GM03348 (cell line): ENCODE data around the gene CLDN20.
"Not testable (repeated sequence)": the region's sequence is repeated elsewhere in the genome, so short reads cannot be mapped to it uniquely, and the experiment has no call there.

Source experiments
- DNase-seq: peaks from one replicate; pipeline ENCODE4 v3.0.0; 2012; ENCODE audit warnings: low spot score

CLDN20 gene, protein sequence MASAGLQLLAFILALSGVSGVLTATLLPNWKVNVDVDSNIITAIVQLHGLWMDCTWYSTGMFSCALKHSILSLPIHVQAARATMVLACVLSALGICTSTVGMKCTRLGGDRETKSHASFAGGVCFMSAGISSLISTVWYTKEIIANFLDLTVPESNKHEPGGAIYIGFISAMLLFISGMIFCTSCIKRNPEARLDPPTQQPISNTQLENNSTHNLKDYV

DNA sequence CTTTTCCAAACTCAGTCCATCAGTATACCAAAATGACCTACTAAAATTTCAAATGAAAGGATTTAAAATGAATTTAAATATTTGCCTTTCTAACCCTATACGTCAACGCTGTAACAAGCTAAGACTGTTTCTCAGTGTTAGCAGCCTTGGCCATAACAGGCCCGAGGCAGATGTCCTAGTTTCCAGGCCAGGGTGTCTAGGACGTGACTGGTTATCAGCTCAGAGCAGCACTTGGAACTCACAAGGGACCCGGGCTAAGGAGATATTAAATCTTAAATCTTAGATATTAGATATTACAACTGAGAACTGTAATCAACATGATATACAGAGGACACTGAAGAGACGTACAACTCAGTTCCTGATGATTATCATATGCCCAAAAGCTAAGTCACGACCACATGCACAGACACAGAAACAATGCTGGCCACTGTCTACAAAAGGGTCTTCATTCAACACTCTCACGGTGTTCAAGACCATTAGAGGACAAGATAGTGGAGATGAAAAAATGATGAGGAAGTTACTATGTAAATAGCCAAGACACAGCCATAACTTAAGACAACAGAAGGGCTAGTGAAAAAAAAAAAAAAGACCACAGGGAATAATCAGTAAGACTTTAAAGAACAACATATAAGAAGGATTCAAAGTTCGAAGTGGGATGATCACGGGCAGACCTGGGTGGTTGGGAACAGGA, at the start of gene CLDN20:
CLDN20 (plus strand) TSS at position 641 of the 691 bp plus-strand sequence. CDS start 11,707 bp downstream, outside the sequence.
- DNase-seq, result no peak

DNA sequence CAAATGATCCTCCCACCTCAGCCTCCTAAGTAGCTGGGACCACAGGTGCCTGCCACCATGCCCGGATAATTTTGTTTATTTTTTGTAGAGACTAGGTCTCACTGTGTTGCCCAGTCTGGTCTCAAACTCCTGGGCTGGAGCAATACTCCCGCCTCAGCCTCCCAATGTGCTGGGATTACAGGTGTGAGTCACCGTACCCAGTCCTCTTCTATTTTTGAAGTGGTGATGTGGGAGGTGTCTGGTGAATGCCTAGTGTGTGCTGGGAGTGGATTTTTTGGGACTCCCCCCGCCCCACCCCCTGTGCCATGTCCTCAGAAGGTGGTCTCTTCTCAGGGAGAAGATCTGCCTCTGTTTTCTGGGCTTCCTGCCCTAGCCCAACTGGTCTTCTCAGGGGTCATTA, 47.9 kb upstream of the CLDN20 start:
- no peak for DNase-seq

DNA sequence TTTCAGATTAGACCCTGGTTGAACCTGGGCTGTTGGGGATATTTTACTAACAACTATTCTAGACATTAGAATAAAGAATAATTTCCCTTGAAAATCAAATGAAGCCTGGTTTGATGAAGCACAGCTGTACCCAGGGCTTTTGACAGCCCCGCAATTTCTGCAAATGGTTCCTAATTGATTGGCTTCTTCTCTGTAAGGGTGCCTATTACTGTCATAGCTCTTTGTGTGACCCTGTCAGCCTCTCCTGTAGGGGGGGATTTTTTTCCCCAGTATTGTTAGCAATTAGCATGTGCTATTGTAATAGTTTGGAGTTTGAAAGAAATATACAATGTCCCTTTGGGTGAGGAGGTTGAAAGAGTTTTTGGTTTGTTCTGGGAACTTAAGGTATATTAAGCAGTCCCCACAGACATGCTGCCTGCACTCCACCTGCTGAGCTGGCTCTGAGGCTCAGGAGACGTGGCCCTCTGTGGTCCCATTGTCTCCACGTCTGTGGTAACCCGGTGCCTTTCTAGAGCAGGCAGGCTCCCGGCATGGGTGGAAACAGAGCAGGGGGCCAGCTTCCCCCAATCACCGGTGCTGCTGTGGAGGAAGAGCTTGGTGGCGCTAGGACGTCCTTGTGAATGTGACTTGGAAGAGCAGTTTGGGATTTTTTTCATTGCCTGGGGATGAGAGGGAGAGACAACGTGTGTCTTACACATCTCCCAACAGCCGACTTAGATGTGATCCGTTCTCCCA, 47.3 kb upstream of the CLDN20 start:
- no peak for DNase-seq

DNA sequence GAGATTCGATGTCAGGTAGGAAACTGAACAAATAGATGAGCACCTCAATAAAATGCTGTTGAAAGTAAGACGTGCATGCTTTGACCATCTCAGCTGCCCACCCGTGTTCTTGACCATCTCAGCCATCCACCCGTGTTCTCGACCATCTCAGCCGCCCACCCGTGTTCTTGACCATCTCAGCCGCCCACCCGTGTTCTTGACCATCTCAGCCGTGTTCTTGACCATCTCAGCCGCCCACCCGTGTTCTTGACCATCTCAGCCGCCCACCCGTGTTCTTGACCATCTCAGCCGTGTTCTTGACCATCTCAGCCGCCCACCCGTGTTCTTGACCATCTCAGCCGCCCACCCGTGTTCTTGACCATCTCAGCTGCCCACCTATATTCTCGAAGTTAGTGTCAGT, 45.1 kb upstream of the CLDN20 start:
- DNase-seq, result not testable (repeated sequence)

DNA sequence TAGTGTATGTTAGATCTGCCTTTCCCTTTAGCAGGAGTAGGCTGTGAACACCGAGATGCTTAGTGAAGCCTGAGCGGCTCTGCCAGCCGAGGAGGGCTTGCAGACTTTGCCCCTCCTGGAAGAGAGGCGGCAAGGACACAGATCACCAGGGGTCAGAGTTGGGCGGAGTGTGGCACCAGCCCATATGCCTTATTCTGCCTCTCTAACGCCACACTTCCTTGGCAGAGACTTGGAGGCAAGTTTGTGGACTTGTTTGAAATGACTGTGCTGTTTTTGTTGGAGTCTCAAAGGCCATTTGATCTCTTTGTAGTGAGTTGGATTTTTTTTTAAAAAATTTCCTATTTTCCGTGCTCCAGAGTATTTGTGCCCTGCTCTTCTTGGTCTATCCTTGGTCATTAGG, 44.5 kb upstream of the CLDN20 start:
- no peak for DNase-seq

DNA sequence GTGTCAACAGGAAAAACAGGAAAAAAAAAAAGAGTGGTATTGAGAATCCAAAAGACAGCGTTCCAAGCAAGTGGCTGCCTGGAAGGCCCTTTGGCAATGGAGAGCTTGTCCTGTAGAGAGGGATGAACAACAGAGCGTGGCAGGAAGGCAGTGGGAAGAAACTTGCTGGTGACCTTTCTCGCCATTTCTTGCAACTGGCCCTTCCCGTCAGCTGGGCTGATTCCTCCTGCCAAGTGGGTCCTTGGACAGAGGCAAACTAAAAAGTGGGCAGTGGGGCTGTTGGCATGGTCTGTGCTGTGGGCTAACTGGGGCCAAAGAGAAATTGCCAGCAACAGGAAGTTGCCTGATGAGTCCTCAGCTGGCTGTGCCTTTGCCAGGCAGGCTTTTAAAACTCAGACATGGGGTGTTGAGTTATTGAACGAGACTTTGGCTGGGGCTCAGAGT, 43.9 kb upstream of the CLDN20 start:
- DNase-seq, result peak; percentile 47

DNA sequence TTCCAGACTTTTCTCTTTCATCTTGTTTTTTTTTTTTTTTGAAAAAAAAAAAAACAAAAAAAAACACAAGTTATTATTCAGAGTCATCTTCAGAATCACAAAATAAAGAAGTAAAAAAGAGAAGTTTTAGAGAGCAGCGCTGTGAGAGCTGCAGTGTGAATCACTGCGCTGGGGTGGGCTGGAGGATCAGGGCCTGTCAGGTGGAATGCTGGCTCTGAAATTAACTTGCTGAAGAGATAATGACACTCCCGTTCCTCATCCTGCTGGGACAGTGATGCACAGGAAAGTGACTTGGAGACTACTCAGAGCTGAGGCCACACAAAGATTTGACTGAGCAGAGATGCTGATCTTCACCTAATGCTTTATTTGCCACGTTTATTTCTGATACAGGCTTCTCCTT, 42.7 kb upstream of the CLDN20 start:
- DNase-seq, result no peak

DNA sequence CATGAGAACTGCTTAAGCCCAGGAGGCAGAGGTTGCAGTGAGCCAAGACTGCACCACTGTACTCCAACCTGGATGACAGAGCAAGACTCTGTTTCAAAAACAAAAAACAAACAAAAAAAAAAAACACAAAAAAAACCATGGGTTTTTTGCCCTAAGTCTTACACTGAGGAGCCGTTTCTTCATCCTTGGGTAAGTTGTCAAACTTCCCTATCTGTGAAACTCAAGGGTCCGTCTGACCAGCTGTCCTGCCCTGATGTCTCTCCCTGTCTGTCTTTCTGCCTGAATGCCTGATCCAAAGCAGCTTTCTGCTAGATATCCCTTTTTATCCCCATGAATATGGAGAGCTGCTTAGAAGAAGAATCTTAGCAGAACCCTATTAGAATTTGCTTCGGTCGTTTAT, 41.3 kb upstream of the CLDN20 start:
- no peak for DNase-seq

DNA sequence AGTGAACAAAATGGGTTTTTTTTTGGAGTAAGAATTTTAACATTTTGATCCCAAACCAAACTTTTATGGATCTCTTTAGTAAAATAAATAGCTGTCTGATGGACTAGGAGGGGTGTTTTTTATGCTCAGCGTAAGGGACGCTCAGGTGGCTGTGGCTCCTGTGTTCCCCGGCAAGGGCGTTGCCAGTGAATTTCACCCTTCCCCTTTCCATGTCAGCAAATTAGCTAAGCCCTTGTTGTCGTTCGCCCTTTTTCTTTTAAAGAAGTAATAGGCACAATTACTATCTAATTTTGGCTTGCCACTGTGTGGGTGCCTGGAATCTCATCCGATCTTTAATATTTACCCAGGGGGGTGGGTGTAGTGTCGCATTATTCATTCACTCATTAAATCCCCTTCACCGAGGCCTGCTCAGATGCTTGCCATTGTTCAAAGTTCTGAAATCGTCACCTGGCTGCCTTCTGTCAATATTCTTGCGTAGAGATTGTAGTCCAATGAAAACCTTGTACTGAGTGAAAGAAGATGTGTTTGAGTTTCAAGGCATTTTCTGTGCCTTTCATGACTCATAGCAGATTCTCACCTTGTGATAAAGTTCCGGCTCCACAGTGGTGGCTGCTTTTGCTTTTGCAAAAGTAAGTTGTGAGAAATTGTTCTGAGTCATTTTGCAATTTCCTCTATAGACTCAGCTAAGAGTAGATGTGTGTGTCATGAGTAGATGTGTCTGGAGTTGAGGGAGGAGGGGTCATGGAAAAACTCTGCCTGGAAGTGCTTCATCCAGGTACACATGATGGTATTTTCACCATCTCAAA, 40.0 kb upstream of the CLDN20 start:
- peak; percentile 68 for DNase-seq

DNA sequence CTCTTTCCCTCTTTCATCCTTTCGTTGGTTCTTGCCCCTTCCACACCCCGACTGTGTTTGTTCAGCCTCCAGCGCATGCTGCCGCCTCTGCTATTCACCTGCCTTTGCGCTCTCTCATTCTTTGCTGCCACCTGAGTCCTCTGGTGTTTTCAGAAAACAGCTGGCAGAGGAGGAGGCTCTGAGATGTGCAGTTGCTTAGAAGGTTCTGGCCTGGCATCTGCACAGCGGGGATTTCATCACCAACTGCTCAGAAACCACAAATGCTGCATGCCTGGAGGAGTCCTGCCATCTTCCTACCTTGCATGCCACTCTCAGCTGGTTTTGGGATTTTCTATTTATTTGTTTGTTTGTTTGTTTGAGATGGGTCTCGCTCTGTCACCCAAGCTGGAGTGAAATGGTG, 39.2 kb upstream of the CLDN20 start:
- DNase-seq, result no peak

DNA sequence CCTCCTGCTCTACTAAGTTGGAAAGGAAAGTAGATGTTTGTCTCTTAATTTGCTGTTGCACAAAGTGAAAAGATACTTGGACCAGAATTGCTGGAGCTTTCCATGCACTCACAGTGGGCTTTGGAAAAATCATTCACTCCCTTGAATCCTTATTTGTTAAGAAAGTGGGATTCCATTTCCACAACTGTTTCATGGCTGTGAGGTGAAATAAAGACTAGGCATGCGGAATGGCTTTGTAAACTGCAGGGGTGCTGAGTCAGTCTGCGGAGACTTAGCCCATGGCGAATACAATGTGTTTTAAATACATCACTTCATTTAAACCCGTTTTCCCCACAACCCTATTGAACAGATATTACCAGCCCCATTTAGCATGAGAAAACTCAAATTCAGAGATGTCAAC, 36.8 kb upstream of the CLDN20 start:
- DNase-seq, result no peak

DNA sequence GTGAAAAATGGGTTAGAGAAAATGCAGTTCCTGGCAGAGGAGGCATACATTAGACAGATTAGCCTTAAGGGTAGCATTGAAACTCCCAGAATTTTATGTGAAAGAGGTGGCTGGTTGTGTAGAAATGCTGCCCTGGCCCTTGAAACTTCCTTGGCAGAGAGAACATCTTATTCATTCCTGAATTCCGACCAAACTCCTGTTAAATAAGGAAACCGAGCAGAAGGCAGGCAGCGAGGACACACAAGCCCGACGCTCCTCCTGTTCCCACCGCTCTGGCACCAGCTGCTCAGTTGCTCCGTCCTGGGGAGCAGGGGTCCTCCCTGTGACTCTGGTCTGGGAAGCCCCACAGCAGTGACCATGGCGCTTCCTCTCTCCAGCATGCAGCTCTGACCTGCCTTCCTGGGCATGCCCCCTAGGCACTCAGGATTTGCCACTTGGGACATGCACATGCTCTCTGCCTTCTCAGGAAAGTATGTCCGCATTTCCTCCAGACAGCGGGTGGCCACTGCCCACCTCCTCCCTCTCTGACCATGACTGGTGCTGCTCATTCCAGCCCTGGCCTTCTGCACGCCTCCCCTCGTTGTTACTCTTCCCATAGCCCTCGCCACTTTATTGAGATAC, 35.2 kb upstream of the CLDN20 start:
- DNase-seq, result peak; percentile 70

DNA sequence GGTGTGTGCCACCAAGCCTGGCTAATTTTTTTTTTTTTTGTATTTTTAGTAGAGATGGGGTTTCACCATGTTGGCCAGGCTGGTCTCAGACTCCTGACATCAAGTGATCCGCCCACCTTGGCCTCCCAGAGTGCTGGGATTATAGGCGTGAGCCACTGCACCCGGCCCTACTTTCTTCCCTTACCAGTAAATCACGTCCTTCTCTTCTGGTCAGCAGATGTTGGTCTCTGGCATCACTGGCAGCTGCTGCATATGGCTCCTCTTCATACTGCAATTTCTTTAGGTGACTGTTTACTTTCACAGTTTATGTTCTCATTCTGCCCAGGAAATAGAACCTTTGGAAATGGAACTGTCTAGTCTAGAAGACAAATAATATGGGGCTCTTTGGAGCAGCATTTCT, 32.8 kb upstream of the CLDN20 start:
- DNase-seq, result not testable (repeated sequence)

DNA sequence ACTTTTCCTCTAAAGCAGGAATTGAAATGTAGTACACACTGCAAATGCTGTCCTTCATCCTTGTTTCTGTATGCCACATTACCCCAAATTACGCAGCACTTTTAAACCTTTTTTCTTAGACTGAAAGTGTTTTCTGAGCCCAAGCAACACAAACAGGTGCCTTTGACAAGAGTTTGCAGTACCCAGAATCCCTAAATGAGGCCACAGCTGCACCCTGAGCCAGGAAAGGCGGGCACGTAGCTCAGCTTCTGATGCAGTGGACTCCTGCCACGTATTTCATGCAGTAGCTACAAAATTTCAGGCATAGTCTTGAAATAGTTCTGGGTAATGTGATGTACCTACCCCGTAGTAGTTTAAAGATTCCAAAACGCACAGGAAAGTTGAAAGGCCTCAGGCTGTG, 31.0 kb upstream of the CLDN20 start:
- no peak for DNase-seq

DNA sequence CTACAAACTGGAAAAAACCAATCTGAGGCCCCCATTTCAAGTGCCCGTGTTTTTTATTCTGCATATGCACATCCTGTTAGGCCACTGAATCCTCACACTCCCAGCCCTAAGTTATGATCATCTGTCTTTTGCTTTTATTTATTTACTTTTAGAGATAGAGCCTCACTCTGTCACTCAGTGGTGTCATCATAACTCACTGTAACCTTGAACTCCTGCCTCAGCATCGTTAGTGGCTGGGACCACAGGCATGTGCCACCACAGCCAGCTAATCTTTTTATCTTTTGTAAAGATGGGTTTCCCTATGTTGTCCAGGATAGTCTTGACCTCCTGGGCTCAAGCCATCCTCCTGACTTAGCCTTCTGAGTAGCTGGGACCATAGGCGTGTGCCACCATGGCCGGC, 29.6 kb upstream of the CLDN20 start:
- no peak for DNase-seq

DNA sequence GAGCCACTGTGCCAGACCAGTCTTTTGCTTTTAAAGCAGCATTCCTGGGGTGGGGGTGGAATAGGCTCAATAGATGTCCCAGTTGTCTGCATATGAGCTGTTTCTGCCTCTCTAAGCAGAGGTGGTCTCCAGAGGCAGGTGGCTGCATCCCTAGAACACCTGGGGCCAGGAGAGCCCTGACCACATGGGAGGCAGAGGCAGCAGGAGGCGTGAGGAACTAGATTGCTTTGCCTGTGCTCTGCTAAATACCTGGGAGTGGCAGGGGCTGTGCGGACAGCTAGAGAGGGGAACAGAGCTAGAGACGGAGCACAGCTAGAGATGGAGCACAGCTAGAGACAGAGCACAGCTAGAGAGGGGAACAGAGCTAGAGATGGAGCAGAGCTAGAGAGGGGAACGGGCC, 29.1 kb upstream of the CLDN20 start:
- DNase-seq, result no peak

DNA sequence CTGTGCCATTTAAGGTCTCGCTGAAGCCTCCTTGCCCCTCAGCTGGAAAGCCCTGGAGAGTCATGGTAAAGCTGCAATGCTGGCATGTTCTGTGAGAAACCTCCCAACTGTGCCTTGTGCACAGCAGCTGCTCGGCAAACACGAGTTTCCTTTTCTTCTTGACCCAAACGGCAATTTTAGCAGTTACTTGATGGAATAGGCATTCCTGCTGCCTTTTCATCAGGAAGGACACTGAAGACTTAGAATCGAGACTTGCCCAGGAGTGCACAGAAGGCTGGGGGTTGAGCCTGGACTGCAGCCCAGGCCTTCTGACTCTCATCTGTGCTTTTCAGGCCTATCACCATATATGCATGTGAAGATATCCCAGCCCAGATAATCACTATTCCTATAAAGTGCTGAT, 28.7 kb upstream of the CLDN20 start:
- DNase-seq, result no peak

DNA sequence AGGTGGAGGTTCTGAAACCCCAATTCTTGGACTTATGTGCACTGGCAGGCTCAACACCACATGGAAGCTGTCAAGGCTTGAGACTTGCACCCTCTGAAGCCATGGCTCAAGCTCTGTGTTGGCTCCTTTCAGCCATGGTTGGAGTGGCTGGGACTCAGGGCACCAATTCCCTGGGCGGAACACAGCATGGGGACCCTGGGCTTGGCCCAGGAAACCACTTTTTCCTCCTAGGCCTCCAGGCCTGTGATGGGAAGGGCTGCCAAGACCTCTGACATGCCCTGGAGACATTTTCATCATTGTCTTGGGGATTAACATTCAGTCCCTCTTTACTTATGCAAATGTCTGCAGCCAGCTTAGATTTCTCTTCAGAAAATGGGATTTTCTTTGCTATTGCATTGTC, 26.2 kb upstream of the CLDN20 start:
- no peak for DNase-seq

DNA sequence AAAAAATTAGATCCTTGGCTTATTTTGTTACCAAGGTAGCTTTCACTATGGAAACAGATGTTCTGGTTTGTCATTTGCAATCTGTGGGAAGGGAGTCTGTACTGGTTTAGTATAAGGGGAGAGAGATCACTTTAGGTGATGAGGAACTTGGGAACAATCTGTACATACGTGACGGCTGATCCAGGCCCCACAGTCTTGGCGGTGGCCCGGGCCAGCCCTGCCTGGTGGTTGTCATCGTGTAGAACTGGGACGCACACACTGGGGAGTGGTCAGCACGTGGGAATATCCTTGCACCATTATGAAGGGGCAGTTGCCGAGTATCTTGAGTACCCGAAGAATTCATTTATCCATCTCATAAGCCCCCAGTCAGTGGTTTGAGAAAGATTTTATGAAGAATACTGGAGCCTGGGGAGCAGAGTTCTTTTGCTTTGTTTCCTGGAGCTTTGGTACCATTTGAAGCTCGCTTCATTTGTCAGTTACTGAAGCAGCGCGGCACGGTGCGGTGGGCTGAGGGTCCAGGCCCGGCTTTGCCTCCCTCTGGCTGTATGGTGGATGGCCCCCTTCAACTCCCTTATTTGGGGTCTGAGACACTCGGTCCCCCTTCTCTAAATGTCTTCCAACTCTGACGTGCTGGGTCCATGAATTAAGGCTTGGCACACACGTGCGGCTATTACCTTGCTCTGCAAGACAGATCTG, 22.8 kb upstream of the CLDN20 start:
- no peak for DNase-seq

DNA sequence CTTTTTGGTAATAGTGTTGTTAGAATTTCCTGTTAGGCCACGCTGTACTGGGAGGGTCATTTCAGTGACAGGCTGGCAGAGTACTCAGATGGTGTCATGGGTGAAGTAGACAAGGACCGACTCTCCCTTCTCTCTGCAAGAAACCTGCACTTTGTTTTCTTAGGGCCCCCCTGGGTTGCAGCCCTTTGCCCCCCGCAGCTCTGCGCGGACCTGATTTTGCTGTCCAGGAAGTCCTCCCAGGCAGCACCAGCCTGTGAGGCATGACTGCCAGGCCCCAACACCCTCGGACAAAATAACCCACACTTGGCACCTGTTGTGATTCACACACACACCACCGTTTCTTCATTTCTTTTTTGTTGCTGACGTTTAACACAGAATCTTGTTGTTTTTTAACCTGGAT, 21.8 kb upstream of the CLDN20 start:
- DNase-seq, result no peak

DNA sequence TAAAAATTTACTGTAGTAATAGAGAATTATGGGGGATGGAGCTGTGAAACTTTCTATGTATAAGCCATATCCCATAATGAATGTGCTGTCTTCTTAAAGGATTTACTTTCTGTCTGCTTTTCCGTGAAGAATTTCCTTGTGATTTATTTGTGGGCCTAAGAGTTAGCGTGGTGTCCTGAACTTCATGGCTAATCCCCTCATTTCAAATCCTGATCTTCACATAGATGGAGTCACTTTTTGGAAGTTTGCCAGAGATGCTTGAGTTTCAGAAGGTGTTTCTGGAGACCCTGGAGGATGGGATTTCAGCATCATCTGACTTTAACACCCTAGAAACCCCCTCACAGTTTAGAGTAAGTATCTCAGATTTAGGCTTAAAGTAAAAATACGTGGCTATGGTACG, 19.4 kb upstream of the CLDN20 start:
- no peak for DNase-seq
